CD8-positive, alpha-beta memory T cell (primary cell): ENCODE measurements around the gene AGAP1. TPM values are rescaled to one million over a fixed set of nuclear protein-coding genes. Genes with fewer than 3 reads are reported as not detected.
A peak's percentile ranks its signal among the peaks of the same experiment; 100 is the strongest.

ENCODE experiments used
- CTCF ChIA-PET: fragments of 350-600 bp; sonication (Branson Sonifier 250); formaldehyde crosslinking; loops from one replicate; lab custom pipeline; 2021; ENCODE audit warnings: antibody characterized with exemption; lab: Charles Lee
- POLR2A ChIA-PET: fragments of 350-600 bp; sonication (Branson Sonifier 250); formaldehyde crosslinking; loops from one replicate; lab custom pipeline; 2021; ENCODE audit warnings: antibody characterized with exemption; lab: Charles Lee
- DNase-seq, 5 donors: peaks; one replicate each; pipeline versions ENCODE4 v3.0.0 to v3.0.0-alpha.2; 2020 to 2022; ENCODE audit warnings: mixed read lengths in 1 of 5
- H3K27ac ChIP-seq: one replicate; pipeline ENCODE4 v1.7.0; 2013; ENCODE audit warnings: low read depth, mild to moderate bottlenecking, low read length, moderate library complexity
- H3K27me3 ChIP-seq: 2 replicates; pipeline ENCODE4 v1.7.0; 2013; ENCODE audit warnings: low read length, mild to moderate bottlenecking; ENCODE audit not compliant: insufficient read depth, poor library complexity, severe bottlenecking
- H3K36me3 ChIP-seq: 2 replicates; pipeline ENCODE4 v1.7.0; 2013; ENCODE audit warnings: mild to moderate bottlenecking, low read length, moderate library complexity; ENCODE audit not compliant: insufficient read depth
- H3K4me1 ChIP-seq: 2 replicates; pipeline ENCODE4 v1.7.0; 2013; ENCODE audit warnings: mild to moderate bottlenecking, low read length, moderate library complexity; ENCODE audit not compliant: insufficient read depth
- H3K4me3 ChIP-seq: 2 replicates; pipeline ENCODE4 v1.7.0; 2013; ENCODE audit warnings: mild to moderate bottlenecking, low read length
- H3K9me3 ChIP-seq: 2 replicates; pipeline ENCODE4 v1.7.0; 2013; ENCODE audit warnings: mild to moderate bottlenecking, low read length
- H3K27ac Mint-ChIP-seq, 8 donors: one replicate each; pipeline ENCODE4 v1.8.0; 2020 to 2021; ENCODE audit warnings: mixed read lengths in 8 of 8, mild to moderate bottlenecking in 6 of 8, inconsistent platforms in 3 of 8, moderate library complexity in 3 of 8
- H3K27me3 Mint-ChIP-seq, 2 donors: one replicate each; pipeline ENCODE4 v1.8.0; 2020 to 2021; ENCODE audit warnings: mixed read lengths in 2 of 2, mild to moderate bottlenecking in 1 of 2, moderate library complexity in 1 of 2
- H3K36me3 Mint-ChIP-seq, 3 donors: one replicate each; pipeline ENCODE4 v1.8.0; 2020 to 2021; ENCODE audit warnings: mixed read lengths in 3 of 3, inconsistent platforms in 1 of 3, mild to moderate bottlenecking in 1 of 3
- H3K4me1 Mint-ChIP-seq, 3 donors: one replicate each; pipeline ENCODE4 v1.8.0; 2020 to 2021; ENCODE audit warnings: mixed read lengths in 3 of 3, inconsistent platforms in 1 of 3, mild to moderate bottlenecking in 1 of 3
- H3K4me3 Mint-ChIP-seq, 7 donors: one replicate each; pipeline ENCODE4 v1.8.0; 2020 to 2021; ENCODE audit warnings: mixed read lengths in 7 of 7, mild to moderate bottlenecking in 6 of 7, moderate library complexity in 4 of 7, inconsistent platforms in 2 of 7
- H3K9me3 Mint-ChIP-seq, 5 donors: one replicate each; pipeline ENCODE4 v1.8.0; 2020 to 2022; ENCODE audit warnings: mixed read lengths in 5 of 5, mild to moderate bottlenecking in 3 of 5, moderate library complexity in 2 of 5, inconsistent platforms in 1 of 5
- polyA plus RNA-seq: library from polyadenylated mRNA; unstranded; fragments of 300-500 nt; fragmentation: Illumina TruSeq; gene quantifications from one replicate; pipeline ENCODE4 v1.2.3, GENCODE V29; 2021
- total RNA-seq, 2 experiments: library from RNA; stranded (reverse); gene quantifications; one replicate each; pipeline ENCODE4 v1.2.3, GENCODE V29; 2021

AGAP1 gene
- total and polyA plus RNA-seq, 3 experiments from 2014 or later: 1.2 to 3.3 (median 2.7) TPM

DNA sequence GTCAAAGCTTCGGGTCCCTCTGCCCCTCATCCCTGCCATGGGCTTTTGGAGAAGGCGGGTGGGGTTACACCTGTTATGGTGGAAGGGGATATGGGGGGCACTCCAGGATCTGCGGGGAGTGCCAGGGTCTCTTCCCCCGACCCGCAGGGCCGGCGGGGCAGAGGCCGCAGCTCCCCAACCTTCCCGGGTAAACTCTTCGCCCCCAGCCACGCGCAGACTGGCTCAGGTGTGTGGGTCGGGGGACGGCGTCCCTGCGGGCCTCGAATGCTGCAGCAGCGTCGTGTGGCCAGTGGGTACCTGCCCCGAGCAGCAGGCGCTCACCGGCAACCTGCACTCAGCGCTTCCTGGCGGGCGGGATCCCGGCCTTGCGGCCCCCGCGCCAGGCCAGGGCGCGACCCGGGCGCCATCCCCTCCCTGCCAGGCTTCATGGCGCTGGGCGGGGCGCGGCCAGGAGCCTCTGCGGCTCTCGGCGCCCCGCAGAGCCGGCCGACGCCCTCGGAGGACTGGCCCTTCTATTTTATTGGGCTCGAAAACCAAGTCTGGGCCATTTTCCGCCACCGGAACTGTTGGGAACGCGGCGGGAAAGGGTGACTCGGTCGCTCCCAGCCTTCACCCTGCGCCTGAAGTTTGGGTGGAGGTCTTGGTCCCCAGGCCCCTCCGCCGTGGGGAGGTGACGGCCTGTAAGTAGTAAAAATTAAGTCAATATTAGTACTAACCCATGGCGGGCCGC, 669.8 kb downstream of the AGAP1 start:
- H3K27ac ChIP-seq: no peak overlapping the region
- H3K36me3 Mint-ChIP-seq: no peaks in the 10 kb centered on the region
- CTCF ChIA-PET: no interaction called here
- H3K9me3 ChIP-seq: no peaks in the 10 kb centered on the region
- no peaks in the 10 kb centered on the region for H3K36me3 ChIP-seq
- POLR2A ChIA-PET: no interaction called here
- H3K27me3 Mint-ChIP-seq: peaks cover 29 to 50% of the 10 kb centered on the region in 2 donors
- no peaks in the 10 kb centered on the region for H3K9me3 Mint-ChIP-seq
- peaks cover 12 to 23% (median 17%) of the 10 kb centered on the region in 3 donors for H3K4me1 Mint-ChIP-seq
- H3K4me3 Mint-ChIP-seq: peak overlapping the region in 1 of 7 donors; percentile 27
- no peak overlapping the region for H3K27ac Mint-ChIP-seq
- H3K4me1 ChIP-seq: no peaks in the 10 kb centered on the region
- no peak overlapping the region for H3K4me3 ChIP-seq
- no peak for DNase-seq
- peaks cover 4% of the 10 kb centered on the region for H3K27me3 ChIP-seq

DNA sequence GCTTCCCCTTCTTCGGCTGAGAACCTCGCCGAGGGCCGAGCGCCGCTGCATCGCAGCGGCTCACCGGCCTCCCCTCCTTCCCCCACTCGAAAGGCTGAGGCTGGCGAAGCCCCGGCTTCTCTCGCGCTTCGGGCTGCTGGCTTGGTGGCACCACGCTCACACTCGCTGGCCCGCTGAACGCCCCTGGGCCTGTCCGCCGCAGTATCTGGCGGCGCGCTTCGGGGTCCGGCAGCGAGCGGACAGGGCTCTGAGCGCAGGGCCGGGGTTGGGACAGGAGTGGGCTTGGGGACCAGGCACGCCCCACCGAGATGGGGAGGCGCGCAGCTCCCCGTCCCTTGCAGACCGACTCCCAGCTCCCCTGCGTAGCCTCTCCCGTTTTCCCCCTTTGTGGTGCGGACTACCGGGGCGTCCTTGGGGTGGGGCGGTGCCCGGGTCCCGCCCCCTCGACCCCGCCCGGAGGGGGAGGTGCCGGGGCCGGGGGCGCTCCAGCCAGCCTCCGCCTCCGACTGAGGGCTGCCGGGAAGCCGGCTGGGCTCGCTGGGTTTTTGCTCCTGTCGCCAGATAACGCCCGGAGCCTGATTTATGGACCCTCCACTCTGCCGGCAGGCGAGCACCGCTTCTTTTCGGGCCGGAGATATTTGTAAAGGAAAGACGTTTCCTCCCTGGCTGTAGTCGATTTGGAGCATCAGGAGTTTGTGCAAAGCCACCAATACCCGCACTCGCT, 670.5 kb downstream of the AGAP1 start:
- Mint-ChIP-seq H3K4me1 (peaks cover 12 to 23% (median 17%) of the 10 kb centered on the region in 3 donors), H3K27ac (no peak overlapping the region), H3K9me3 (no peaks in the 10 kb centered on the region), H3K27me3 (peaks cover 33 to 53% of the 10 kb centered on the region in 2 donors), H3K4me3 (peak overlapping the region in 3 of 7 donors; percentile 63 to 78 (median 66)), H3K36me3 (no peaks in the 10 kb centered on the region)
- ChIA-PET POLR2A (no interaction called here), CTCF (no interaction called here)
- Histone ChIP-seq H3K4me3 (no peak overlapping the region), H3K4me1 (no peaks in the 10 kb centered on the region), H3K36me3 (no peaks in the 10 kb centered on the region), H3K27ac (no peak overlapping the region), H3K9me3 (no peaks in the 10 kb centered on the region), H3K27me3 (peaks cover 4% of the 10 kb centered on the region)
- DNase-seq: no peak

DNA sequence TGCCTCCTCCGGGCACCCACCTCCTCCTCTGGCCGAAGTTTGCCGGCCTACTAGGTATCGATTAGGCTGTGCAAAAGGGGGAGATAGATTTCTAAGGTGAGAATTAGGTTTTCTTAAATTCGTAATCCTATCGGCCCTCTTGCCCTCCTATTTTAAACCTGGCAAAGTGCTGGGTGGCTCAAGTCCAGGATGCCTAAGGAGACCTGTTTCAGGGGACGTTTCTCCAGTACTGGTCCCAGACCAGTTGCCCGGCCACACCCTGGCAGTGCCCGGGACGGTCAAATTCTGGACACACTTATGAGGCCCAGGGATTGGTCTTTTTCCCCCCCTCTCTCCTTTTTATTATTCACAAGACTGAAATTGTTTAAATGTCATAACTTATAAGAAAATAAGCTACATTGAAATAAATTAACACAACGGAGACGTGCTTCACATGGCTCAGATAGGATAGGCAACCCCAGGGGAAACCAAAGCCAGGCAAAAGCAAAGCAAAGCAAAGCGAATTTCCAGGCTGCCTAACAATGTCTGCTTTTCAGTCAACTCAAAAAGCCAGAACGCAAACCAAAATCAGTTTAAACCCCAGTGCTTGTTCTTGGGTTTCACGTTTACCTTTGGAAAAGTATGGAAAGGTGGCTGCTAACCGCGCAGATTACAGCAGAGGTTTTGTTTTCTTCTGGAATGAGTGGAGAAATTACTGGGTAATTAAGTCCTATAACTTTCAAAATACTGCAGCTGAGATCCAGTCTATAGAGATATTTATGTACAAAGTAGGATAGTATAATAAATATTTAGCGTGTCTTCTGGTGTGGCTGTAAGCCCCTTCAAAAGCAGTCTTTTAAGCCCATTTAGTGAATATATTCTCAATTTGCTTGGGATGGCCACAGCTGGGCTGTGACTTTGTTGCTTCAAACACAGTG, 671.3 kb downstream of the AGAP1 start:
- Mint-ChIP-seq H3K27me3 (peaks cover 41 to 61% of the 10 kb centered on the region in 2 donors), H3K27ac (peak overlapping the region in 1 of 8 donors; percentile 33)

DNA sequence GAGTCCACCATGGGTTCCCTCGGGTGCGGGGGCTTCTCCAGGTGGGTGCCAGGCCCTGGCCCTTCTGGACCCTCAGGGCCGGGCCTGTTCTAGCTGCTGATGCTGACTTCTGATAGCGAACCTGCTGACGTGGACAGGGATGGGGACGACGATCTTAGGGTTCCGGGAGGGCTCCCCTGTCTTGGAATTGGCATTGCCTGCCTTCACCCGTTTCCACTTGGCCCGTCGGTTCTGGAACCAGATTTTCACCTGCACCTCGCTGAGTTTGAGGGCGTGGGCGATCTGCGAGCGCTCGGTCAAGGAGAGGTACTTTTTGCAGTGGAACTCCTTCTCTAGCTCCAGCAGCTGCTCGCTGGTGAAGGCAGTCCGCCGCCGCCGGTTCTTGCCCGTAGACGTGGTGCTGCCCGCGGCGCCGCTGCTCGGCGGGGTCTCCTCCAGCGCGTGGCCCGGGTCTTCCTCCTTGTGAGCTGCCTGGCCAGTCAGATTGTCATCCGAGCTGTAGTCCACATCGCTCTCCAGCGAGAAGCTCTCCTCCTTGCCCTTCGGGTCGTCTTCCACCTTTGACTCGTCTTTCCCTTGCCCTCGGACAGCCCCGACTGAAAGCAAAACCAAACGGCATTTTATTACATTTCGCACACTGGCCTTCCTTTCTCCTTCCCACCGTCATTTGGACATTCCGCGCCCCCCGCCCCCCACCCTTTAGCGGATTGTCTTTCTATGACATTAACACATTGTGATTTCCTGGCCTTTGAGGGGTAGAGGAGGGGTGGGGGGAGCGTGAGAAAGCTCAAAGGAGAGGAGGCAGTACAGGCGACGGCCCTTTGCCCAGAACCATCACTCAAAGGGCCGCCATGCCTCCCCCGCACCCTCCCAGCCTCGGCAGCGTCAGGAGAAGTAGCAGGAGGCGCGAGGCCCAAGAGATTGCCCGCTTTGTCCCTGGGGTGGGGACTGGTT, 672.3 kb downstream of the AGAP1 start:
- CTCF ChIA-PET: no interaction called here

More for the DNA sequence above, 671.3 kb downstream of the AGAP1 start:
- Mint-ChIP-seq H3K9me3 (peaks cover 0 to 3% (median 0%) of the 10 kb centered on the region in 5 donors), H3K4me1 (peaks cover 12 to 23% (median 17%) of the 10 kb centered on the region in 3 donors), H3K36me3 (no peaks in the 10 kb centered on the region), H3K4me3 (peak overlapping the region in 5 of 7 donors; percentile 30 to 78 (median 63))
- Histone ChIP-seq H3K4me3 (no peak overlapping the region), H3K27ac (no peak overlapping the region), H3K9me3 (no peaks in the 10 kb centered on the region), H3K4me1 (no peaks in the 10 kb centered on the region), H3K36me3 (no peaks in the 10 kb centered on the region), H3K27me3 (peaks cover 7% of the 10 kb centered on the region)
- DNase-seq: no peak
- ChIA-PET POLR2A (no interaction called here), CTCF (no interaction called here)

DNA sequence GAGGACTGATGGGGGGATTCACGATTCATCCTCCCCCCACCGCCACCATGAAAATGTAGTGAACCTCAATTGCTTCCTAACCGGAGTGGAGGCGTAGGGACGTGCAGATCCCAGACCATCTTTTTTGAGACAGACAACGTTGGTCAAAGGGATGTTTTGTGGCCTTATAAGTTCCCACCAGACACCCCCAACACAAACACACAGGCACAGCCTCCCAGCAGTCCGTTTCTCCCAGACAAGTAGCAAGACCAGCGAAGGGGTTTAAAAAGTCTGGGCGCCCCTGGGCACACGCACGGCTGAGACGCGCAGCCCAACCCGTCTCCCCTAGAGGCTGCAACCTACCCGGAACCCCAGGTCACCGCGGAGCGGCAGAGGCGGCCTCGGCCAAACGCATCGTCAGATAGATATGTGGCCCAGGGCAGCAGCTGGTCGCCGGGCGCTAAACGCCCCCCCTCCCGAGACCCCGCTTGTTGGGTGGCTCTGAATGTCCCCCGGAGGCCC, 673.0 kb downstream of the AGAP1 start:
- H3K4me3 ChIP-seq: no peak overlapping the region
- DNase-seq: no peak
- H3K4me1 ChIP-seq: no peaks in the 10 kb centered on the region
- no peak overlapping the region for H3K27ac ChIP-seq
- peak overlapping the region in 1 of 8 donors; percentile 43 for H3K27ac Mint-ChIP-seq
- peaks cover 49 to 62% of the 10 kb centered on the region in 2 donors for H3K27me3 Mint-ChIP-seq
- H3K4me1 Mint-ChIP-seq: peaks cover 12 to 23% (median 17%) of the 10 kb centered on the region in 3 donors
- no peaks in the 10 kb centered on the region for H3K36me3 ChIP-seq
- H3K27me3 ChIP-seq: peaks cover 18% of the 10 kb centered on the region
- no peaks in the 10 kb centered on the region for H3K36me3 Mint-ChIP-seq
- ChIA-PET POLR2A (no interaction called here), CTCF (no interaction called here)
- H3K9me3 ChIP-seq: no peaks in the 10 kb centered on the region
- H3K9me3 Mint-ChIP-seq: peaks cover 0 to 3% (median 0%) of the 10 kb centered on the region in 5 donors
- H3K4me3 Mint-ChIP-seq: peak overlapping the region in 6 of 7 donors; percentile 27 to 76 (median 38)

More for the DNA sequence above, 672.3 kb downstream of the AGAP1 start:
- Mint-ChIP-seq H3K27ac (peak overlapping the region in 2 of 8 donors; percentile 33 to 43), H3K27me3 (peaks cover 46 to 63% of the 10 kb centered on the region in 2 donors), H3K36me3 (no peaks in the 10 kb centered on the region), H3K4me1 (peaks cover 12 to 23% (median 17%) of the 10 kb centered on the region in 3 donors), H3K9me3 (peaks cover 0 to 3% (median 0%) of the 10 kb centered on the region in 5 donors), H3K4me3 (peak overlapping the region; percentile 27 to 76 (median 60))
- DNase-seq: no peak
- H3K4me1 ChIP-seq: no peaks in the 10 kb centered on the region
- no peak overlapping the region for H3K27ac ChIP-seq
- no peak overlapping the region for H3K4me3 ChIP-seq
- POLR2A ChIA-PET: no interaction called here
- H3K27me3 ChIP-seq: peaks cover 15% of the 10 kb centered on the region
- H3K36me3 ChIP-seq: no peaks in the 10 kb centered on the region
- H3K9me3 ChIP-seq: no peaks in the 10 kb centered on the region

DNA sequence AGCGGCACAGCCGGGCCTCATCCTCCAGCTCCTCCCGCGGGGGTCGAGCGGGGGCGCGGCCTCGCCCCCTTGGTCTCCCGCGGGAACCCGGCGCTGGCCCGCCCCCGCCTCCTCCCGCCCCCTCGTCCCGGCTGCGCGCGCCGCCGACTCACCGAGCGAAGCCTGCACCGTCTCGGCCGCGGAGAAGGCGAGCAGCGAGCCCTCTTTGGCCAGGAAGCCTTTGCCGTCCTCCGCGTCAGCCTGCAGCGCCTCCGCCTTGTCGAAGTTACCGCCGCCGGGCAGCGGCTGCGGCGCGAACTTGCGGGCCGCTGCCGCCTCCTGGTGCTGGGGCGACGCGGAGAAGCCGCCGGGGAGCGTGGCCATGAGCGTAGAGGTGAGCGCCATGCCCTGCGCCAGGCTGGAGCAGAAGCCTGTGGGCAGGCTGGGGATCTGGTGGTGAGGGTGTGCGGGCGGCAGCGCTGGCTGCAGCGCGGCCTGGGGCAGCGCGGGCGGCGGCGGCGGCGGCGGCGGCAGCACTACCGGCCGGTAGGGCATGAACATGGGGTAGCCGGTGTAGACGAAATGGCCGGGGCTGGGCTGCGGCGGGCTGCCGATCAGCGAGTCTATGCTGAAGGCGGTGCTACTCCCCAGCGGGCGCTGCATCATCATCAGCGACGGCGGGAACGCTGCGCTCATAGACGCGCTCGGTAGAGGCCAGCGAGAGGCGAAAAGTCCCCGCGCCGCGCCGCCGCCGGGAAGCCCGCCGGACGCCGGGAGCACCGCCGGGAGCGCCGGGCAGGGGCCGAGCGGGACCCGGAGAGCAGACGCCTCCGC, 673.7 kb downstream of the AGAP1 start:
- DNase-seq: no peak
- ChIA-PET POLR2A (no interaction called here), CTCF (interaction anchor here (0.9 kb wide), 1 partner anchor 11 kb away, joined by 4 read pairs; no protein-coding TSS in a partner anchor)
- no peak overlapping the region for H3K27ac ChIP-seq
- Mint-ChIP-seq H3K4me1 (peaks cover 14 to 22% (median 21%) of the 10 kb centered on the region in 3 donors), H3K36me3 (no peaks in the 10 kb centered on the region), H3K27ac (no peak overlapping the region), H3K4me3 (no peak overlapping the region), H3K9me3 (peaks cover 0 to 3% (median 0%) of the 10 kb centered on the region in 5 donors), H3K27me3 (peaks cover 53 to 62% of the 10 kb centered on the region in 2 donors)
- H3K36me3 ChIP-seq: no peaks in the 10 kb centered on the region
- no peaks in the 10 kb centered on the region for H3K4me1 ChIP-seq
- peaks cover 24% of the 10 kb centered on the region for H3K27me3 ChIP-seq
- no peak overlapping the region for H3K4me3 ChIP-seq
- H3K9me3 ChIP-seq: no peaks in the 10 kb centered on the region
